Esophagus squamous epithelium (tissue), 5 donors: ENCODE measurements around the gene KNDC1. TPM values are rescaled to one million over a fixed set of nuclear protein-coding genes. Genes with fewer than 3 reads are reported as not detected.

Experiments
- DNase-seq: peaks from one replicate; lab custom pipeline; 2025; lab: John Stamatoyannopoulos, UW
- H3K27ac ChIP-seq, 4 donors: fragments of 200-600 bp; sonication (generic); one replicate each; pipeline ENCODE4 v1.5.1; 2016 to 2019; ENCODE audit warnings: mild to moderate bottlenecking in 1 of 4
- H3K27me3 ChIP-seq, 4 donors: fragments of 200-600 bp; sonication (generic); 1 replicate in 3 of 4; 2 replicates in 1 of 4; pipeline versions ENCODE4 v1.5.1 to v1.6.0; 2017 to 2021; ENCODE audit warnings: antibody characterized with exemption in 1 of 4
- H3K36me3 ChIP-seq, 3 donors: fragments of 200-600 bp; sonication (generic); one replicate each; pipeline ENCODE4 v1.5.1; 2016 to 2019
- H3K4me1 ChIP-seq, 3 donors: fragments of 200-600 bp; sonication (generic); one replicate each; pipeline ENCODE4 v1.5.1; 2017 to 2019
- H3K4me3 ChIP-seq, 4 donors: fragments of 200-600 bp; sonication (generic); 1 replicate in 3 of 4; 2 replicates in 1 of 4; pipeline ENCODE4 v1.5.1; 2016 to 2019; ENCODE audit warnings: mild to moderate bottlenecking in 2 of 4, moderate library complexity in 1 of 4
- H3K9me3 ChIP-seq, 3 donors: fragments of 200-600 bp; sonication (generic); one replicate each; pipeline ENCODE4 v1.5.1; 2016 to 2019
- CTCF ChIP-seq, 6 experiments: fragments of 450-650 bp in 4 of 6; fragments of 200-600 bp in 2 of 6; sonication (generic) in 2 of 6; IDR thresholded peaks; one replicate each; pipeline ENCODE4 v1.5.1; 2016 to 2019; ENCODE audit warnings: antibody characterized with exemption in 6 of 6, mild to moderate bottlenecking in 4 of 6, moderate library complexity in 4 of 6
- POLR2A ChIP-seq, 4 donors: fragments of 450-650 bp; IDR thresholded peaks; one replicate each; pipeline ENCODE4 v1.6.1; 2017; ENCODE audit warnings: antibody characterized with exemption in 4 of 4, mild to moderate bottlenecking in 4 of 4, moderate library complexity in 3 of 4
- WGBS, 2 donors: methylation state at CpG; one replicate each; pipeline ENCODE4 v1.1.5; 2018; 5-methylcytosine and 5-hydroxymethylcytosine counted together
- intact Hi-C: fragments of 100-400 bp; cut with DNase I; formaldehyde crosslinking; loops from one replicate; pipeline ENCODE4 v1.15.0; 2022
- total RNA-seq, 4 donors: library from RNA; depleted of rRNA; stranded (reverse); fragments of >200 nt; gene quantifications; one replicate each; pipeline ENCODE4 v1.1.0, GENCODE V29; 2016
- donor health status: DM: yes; HTN: yes; CAD: no.

KNDC1 gene
- total RNA-seq, 4 donors from 2014 or later = 0.19 to 0.64 (median 0.53) TPM; not detected in 1

DNA sequence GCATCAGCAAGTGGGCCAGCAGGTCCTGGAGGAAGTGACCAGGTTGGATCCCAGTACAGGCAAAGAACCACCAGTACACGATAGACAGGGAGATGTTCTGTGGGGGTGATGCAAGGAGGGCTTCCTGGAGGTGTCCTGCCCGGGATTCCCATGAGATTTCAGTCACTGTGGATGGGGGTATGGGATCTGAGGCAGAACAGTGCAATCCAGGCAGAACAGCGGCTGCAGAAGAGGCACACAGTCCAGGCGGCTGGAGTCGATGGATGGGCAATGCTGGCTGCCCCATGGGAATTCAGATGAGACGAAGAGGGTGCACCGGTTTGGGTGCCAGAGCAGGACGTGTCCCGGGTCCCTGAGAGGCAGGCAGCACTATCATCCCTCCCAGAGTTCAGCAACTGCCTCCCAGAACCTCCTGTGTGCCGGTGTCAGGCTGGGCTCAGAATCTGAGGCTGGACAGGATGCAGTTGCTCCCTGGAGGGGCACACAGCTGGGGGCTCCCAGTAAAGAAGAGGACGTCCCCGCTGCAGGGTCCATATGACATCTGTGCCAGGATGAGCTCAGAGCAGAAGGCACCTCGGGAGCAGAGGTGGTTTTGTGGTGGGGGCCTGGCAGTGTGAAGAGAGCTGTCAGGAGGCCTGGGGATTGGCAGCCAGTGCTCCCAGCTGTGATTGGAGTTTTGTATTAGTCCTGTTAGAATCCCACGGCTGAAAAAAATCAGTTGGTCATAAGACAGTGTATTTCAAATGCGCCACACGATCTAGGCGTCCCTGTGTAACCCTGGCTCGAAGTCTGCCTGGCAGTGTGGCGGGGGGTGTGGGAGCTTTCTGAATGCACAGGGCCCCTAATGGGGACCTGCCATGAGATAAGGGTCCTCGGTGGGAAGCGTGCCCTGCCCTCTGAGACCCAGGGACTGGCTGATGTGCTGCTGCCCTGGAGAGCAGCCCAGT lies 3.2 kb downstream of the KNDC1 start:
- intact Hi-C loops = no loop called here
- WGBS, 2 donors = 69 to 72% methylated on average over 7 to 15 of the region's 21 CpGs
- Histone ChIP-seq H3K27ac (no peak overlapping the region), H3K36me3 (no peaks in the 10 kb centered on the region), H3K4me3 (no peak overlapping the region), H3K4me1 (peaks cover 7 to 30% (median 12%) of the 10 kb centered on the region in 3 donors), H3K9me3 (no peaks in the 10 kb centered on the region), H3K27me3 (peaks cover 3 to 85% (median 4%) of the 10 kb centered on the region in 4 donors)
- no peak for TF ChIP-seq CTCF (IDR thresholded peaks at IDR 0.05)
- no peak for DNase-seq

- H3K27ac ChIP-seq = no peak overlapping the region
- peaks cover 7 to 27% (median 12%) of the 10 kb centered on the region in 3 donors for H3K4me1 ChIP-seq
- no peak overlapping the region for H3K4me3 ChIP-seq
- no peaks in the 10 kb centered on the region for H3K9me3 ChIP-seq
- no peaks in the 10 kb centered on the region for H3K36me3 ChIP-seq
- TF ChIP-seq CTCF (IDR thresholded peaks at IDR 0.05) = no peak
- TF ChIP-seq POLR2A (IDR thresholded peaks at IDR 0.05) = no peak
- H3K27me3 ChIP-seq = peaks cover 3 to 85% (median 4%) of the 10 kb centered on the region in 4 donors
- no peak for DNase-seq
- 60 to 70% methylated on average over 1 to 3 of the region's 31 CpGs for WGBS, 2 donors
- intact Hi-C loops = no loop called here
Observed at GRCh38 chr10:133163889-133164815, 4.1 kb downstream of the KNDC1 start.

GRCh38 chr10:133164816-133165555 lies 5.0 kb downstream of the KNDC1 start:
- TF ChIP-seq POLR2A (IDR thresholded peaks at IDR 0.05) (no peak), CTCF (IDR thresholded peaks at IDR 0.05) (no peak)
- Histone ChIP-seq H3K4me1 (peaks cover 7 to 19% (median 12%) of the 10 kb centered on the region in 3 donors), H3K4me3 (no peak overlapping the region), H3K9me3 (no peaks in the 10 kb centered on the region), H3K36me3 (no peaks in the 10 kb centered on the region), H3K27me3 (peaks cover 3 to 80% (median 4%) of the 10 kb centered on the region in 4 donors), H3K27ac (no peak overlapping the region)
- no peak for DNase-seq
- intact Hi-C loops = no loop called here
- WGBS, 2 donors = 61% methylated on average over 4 of the region's 26 CpGs; no CpG with 5 or more reads in 1 of the 2 donors

DNA sequence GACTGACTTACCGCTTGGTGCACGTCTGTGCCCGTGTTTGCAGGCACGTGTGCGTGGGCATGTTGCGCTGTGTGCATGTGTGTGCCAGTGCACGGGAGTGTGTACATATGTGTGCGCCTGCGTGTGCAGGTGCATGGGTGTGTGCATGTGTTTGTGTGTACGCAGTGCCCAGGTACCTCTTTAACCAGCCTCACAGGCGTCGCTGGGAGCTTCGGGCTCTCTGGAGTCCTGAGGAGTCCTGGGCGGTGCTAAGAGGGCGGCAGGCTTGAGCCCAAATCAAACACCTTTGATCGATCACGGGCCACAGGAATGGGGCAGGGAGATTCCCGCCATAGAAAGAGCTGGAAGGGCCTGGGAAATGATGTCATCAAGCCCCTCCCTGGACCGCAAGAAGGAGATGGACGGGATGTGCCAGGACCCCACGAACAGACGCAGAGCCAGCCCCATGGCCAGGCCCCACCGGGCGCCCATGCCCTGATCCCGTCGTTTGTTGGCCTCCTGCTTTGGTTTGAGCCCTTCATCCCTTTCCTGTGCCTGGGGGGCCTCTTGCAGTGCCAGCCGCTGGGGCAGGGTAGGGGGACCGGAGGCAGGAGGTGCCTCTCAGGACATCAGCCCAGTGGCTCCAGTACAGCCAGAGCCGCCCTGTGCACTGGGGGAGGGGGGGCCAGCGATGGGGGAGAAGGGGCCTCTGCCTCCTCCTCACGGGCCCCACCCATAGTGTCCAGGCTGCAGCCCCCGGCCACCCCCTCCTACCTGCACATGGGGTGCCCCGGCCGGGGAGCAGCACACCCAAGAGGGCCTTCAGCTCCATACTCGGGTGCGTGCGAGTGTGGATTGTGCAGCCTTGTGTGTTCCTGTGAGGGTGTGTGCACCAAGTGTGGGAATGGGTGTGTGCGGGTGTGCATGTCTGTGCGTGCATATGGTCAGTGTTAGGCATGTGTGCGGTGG lies 5.8 kb downstream of the KNDC1 start:
- Histone ChIP-seq H3K36me3 (no peaks in the 10 kb centered on the region), H3K27ac (no peak overlapping the region), H3K27me3 (peaks cover 0 to 72% (median 0%) of the 10 kb centered on the region in 4 donors), H3K4me1 (peaks cover 2 to 10% (median 7%) of the 10 kb centered on the region in 3 donors), H3K4me3 (no peak overlapping the region), H3K9me3 (no peaks in the 10 kb centered on the region)
- TF ChIP-seq CTCF (IDR thresholded peaks at IDR 0.05) (no peak), POLR2A (IDR thresholded peaks at IDR 0.05) (no peak)
- intact Hi-C loops = no loop called here
- WGBS, 2 donors = 86 to 95% methylated on average over 7 to 22 of the region's 40 CpGs
- no peak for DNase-seq
